OCI-LY3 (cell line): Measurements from ENCODE around the gene TULP4.
"Not testable (repeated sequence)": the region's sequence is repeated elsewhere in the genome, so short reads cannot be mapped to it uniquely, and the experiment has no call there.

Experiments
- H2AFZ ChIP-seq: fragments of 200-600, 300-600 bp; shearing (Covaris generic); 2 replicates; pipeline ENCODE4 v1.6.0; 2014; ENCODE audit warnings: antibody characterized with exemption, low read depth, low read length
- H3K27ac ChIP-seq: fragments of 200-600, 300-600 bp; sonication (generic); 2 replicates; pipeline ENCODE4 v1.5.1; 2014; ENCODE audit warnings: mild to moderate bottlenecking, low read length, moderate library complexity, mixed read lengths
- H3K27me3 ChIP-seq: fragments of 200-600, 300-600 bp; sonication (generic); 2 replicates; pipeline ENCODE4 v1.6.1; 2014; ENCODE audit warnings: low read depth, low read length, mixed read lengths
- H3K36me3 ChIP-seq: fragments of 200-600, 300-600 bp; sonication (generic); replicated peaks from 2 replicates; pipeline ENCODE3; 2014; ENCODE audit warnings: low read depth, low read length, mixed read lengths
- H3K4me1 ChIP-seq: fragments of 300-600, 200-600 bp; sonication (generic); 2 replicates; pipeline ENCODE4 v1.6.1; 2014; ENCODE audit warnings: low read length, mixed read lengths
- H3K4me2 ChIP-seq: fragments of 200-600, 300-600 bp; sonication (generic); 2 replicates; pipeline ENCODE4 v1.6.1; 2014; ENCODE audit warnings: low read length, mixed read lengths
- H3K4me3 ChIP-seq: fragments of 300-600, 200-600 bp; sonication (generic); 2 replicates; pipeline ENCODE4 v1.5.1; 2014; ENCODE audit warnings: antibody characterized with exemption, mild to moderate bottlenecking, low read length, moderate library complexity
- H3K79me2 ChIP-seq: fragments of 300-600, 200-600 bp; shearing (Covaris generic); 2 replicates; pipeline ENCODE4 v1.6.1; 2014; ENCODE audit warnings: mild to moderate bottlenecking, low read length, mixed read lengths
- H3K9ac ChIP-seq: fragments of 300-600, 200-600 bp; shearing (Covaris generic); 2 replicates; pipeline ENCODE4 v1.6.0; 2014; ENCODE audit warnings: mild to moderate bottlenecking, low read length, moderate library complexity
- H3K9me3 ChIP-seq: fragments of 200-600, 300-600 bp; shearing (Covaris generic); 2 replicates; pipeline ENCODE4 v1.6.1; 2014; ENCODE audit warnings: low read length, mixed read lengths; ENCODE audit not compliant: insufficient read depth
- H4K20me1 ChIP-seq: fragments of 200-600, 300-600 bp; sonication (generic); 2 replicates; pipeline ENCODE4 v1.6.1; 2016; ENCODE audit warnings: low read length, mixed read lengths; ENCODE audit not compliant: insufficient read depth
- EZH2phosphoT487 ChIP-seq: fragments of 200-600 bp; shearing (Covaris generic); IDR thresholded peaks from 2 replicates; pipeline ENCODE4 v1.6.1; 2018; ENCODE audit warnings: antibody characterized with exemption, mixed run types, low read depth
- TF ChIP-seq, protein P1 (sequence below): fragments of 200-600, 300-600 bp; sonication (generic); IDR thresholded peaks from 2 replicates; pipeline ENCODE4 v1.5.1; 2014; ENCODE audit warnings: antibody characterized with exemption, low read length, low read depth

The TULP4 gene

DNA sequence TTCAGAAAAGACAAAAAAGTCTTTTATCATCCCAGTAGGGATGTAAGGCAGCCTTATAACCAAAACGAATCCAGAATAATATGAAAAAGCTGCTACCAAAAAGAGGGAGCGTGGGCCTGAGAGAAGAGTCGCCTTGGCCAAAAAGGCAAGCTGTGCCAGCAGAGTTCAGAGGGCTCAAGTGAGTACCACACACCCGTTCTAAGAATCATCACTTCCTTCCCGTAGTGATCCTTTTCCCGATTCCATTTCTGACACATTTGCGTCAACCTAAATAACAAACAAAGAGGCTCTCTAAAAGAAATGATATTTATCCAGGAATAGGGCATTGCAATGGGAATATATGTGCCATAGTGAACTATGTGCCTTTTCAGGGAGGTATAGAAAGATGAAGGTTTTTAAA, 243.8 kb downstream of the TULP4 start:
- Histone ChIP-seq H3K9ac (no peak overlapping the region), H3K79me2 (peaks cover 8% of the 10 kb centered on the region), H3K4me1 (peaks cover 8% of the 10 kb centered on the region), H3K36me3 (no peaks in the 10 kb centered on the region), H3K4me2 (no peak overlapping the region), H3K4me3 (no peak overlapping the region), H3K27me3 (no peaks in the 10 kb centered on the region), H3K27ac (no peak overlapping the region), H3K9me3 (no peaks in the 10 kb centered on the region), H2AFZ (no peak overlapping the region), H4K20me1 (peaks cover 1% of the 10 kb centered on the region; the same call in 1 of the 2 replicates)
- TF ChIP-seq, protein P1, sequence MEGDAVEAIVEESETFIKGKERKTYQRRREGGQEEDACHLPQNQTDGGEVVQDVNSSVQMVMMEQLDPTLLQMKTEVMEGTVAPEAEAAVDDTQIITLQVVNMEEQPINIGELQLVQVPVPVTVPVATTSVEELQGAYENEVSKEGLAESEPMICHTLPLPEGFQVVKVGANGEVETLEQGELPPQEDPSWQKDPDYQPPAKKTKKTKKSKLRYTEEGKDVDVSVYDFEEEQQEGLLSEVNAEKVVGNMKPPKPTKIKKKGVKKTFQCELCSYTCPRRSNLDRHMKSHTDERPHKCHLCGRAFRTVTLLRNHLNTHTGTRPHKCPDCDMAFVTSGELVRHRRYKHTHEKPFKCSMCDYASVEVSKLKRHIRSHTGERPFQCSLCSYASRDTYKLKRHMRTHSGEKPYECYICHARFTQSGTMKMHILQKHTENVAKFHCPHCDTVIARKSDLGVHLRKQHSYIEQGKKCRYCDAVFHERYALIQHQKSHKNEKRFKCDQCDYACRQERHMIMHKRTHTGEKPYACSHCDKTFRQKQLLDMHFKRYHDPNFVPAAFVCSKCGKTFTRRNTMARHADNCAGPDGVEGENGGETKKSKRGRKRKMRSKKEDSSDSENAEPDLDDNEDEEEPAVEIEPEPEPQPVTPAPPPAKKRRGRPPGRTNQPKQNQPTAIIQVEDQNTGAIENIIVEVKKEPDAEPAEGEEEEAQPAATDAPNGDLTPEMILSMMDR: no peak
- TF ChIP-seq EZH2phosphoT487: no peak

DNA sequence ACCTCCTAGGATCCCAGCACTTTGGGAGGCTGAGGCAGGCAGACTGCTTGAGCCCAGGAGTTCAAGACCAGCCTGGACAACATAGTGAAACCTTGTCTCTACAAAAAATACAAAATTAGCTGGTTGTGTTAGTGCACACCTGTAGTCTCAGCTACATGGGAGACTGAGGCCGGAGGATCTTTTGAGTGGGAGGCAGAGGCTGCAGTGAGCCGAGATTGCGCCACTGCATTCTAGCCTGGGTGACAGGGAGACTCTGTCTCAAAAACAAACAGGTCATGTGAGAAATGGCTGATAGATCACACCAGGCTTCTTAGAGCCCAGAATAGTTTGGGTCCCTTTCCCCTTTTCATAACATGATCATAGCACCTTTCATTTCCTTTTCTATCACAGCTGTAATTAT, 244.8 kb downstream of the TULP4 start:
- H3K27me3 ChIP-seq, H3K27ac ChIP-seq, H3K9me3 ChIP-seq, H2AFZ ChIP-seq, H3K4me3 ChIP-seq, H3K36me3 ChIP-seq, H3K9ac ChIP-seq, H3K4me2 ChIP-seq: not testable (repeated sequence)
- peaks cover 18% of the 10 kb centered on the region for H3K79me2 ChIP-seq
- H4K20me1 ChIP-seq: peaks cover 11% of the 10 kb centered on the region; the same call in 1 of the 2 replicates
- H3K4me1 ChIP-seq: peaks cover 12% of the 10 kb centered on the region

DNA sequence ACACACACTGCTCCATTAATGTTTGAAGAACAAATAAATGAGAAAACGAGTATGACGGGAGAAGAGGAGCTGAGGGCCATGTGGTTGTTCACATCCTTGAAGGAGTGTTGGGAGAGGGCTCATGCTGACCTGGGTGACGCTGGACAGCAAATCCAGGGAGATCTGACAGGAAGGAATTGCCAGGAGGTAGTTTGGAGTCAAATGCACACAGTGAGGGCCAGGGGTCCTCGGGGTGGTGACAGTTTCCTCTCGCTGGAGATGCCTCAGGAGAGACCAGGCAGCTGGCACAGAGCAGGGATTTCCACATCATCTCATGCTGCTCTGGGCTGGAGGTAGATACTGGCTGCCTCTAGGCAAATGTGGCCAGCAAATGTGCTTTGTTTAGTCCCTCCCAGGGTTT, 245.7 kb downstream of the TULP4 start:
- H3K4me3 ChIP-seq: no peak overlapping the region
- H3K27me3 ChIP-seq: no peaks in the 10 kb centered on the region
- no peaks in the 10 kb centered on the region for H3K9me3 ChIP-seq
- no peaks in the 10 kb centered on the region for H3K36me3 ChIP-seq
- TF ChIP-seq, protein P1: no peak
- no peak for TF ChIP-seq EZH2phosphoT487
- H3K79me2 ChIP-seq: peaks cover 26% of the 10 kb centered on the region
- H3K4me2 ChIP-seq: no peak overlapping the region
- H3K4me1 ChIP-seq: peaks cover 12% of the 10 kb centered on the region
- no peak overlapping the region for H3K27ac ChIP-seq
- H4K20me1 ChIP-seq: peaks cover 12% of the 10 kb centered on the region; the same call in 1 of the 2 replicates
- H2AFZ ChIP-seq: no peak overlapping the region
- H3K9ac ChIP-seq: no peak overlapping the region

DNA sequence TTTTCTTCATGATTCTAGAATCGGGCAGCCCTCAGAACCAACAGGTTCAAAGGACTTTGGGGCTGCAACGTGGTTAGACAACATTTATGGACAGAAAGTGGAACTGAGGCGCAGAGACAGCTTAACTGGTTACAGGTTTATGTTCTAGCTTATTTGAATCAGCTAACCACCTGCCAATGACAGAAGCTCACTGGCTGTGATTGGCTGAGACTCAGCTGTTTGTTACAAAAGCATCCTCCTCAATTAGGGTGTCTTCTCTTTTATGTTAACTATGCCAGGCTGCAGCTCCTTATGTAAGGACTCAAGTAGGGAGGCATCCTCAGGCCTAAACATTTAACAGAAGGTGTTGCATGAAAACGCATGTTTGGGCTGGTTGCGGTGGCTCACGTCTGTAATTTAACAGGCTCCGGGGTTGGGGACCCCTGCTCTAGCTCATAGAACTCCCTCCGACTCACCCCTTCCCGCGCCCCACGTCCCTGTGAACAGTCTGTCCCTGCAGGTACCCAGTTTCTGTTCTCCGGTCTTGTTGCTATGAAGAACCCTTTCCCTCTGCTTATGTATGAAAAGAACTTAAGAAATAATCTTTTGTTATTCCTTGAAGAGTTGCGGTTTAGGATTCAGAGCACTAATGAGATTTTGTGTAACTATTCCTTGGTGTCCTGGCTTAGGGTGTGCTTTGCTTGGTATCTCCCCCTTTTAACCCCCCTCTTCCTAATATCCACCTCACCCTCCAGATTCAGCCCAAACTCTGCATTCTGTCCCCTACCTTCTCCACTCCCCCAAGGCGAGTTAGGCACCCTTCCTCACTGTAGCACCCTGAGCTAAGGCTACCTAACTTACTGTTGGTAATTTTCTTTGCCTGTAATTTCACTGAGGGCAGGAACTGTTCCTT, 246.4 kb downstream of the TULP4 start:
- no peak overlapping the region for H3K27ac ChIP-seq
- peak overlapping the region; percentile 88; the same call in 1 of the 2 replicates for H2AFZ ChIP-seq
- H3K4me3 ChIP-seq: no peak overlapping the region

More for the DNA sequence above, 246.4 kb downstream of the TULP4 start:
- Histone ChIP-seq H3K27me3 (no peaks in the 10 kb centered on the region), H3K36me3 (no peaks in the 10 kb centered on the region), H3K9ac (no peak overlapping the region), H3K4me2 (0 out of 2 replicates have a peak overlapping the region, but pooled peaks have one; percentile 88), H3K79me2 (peaks cover 32% of the 10 kb centered on the region), H3K9me3 (no peaks in the 10 kb centered on the region), H3K4me1 (peaks cover 12% of the 10 kb centered on the region), H4K20me1 (peaks cover 12% of the 10 kb centered on the region; the same call in 1 of the 2 replicates)
- TF ChIP-seq, protein P1: no peak
- no peak for TF ChIP-seq EZH2phosphoT487
